ENCODE data around the gene GALNT9. TPM values are rescaled to one million over a fixed set of nuclear protein-coding genes. Genes with fewer than 3 reads are reported as not detected.

The GALNT9 gene
- total RNA-seq, 1 donor from 2014 or later: 2.1 TPM

DNA sequence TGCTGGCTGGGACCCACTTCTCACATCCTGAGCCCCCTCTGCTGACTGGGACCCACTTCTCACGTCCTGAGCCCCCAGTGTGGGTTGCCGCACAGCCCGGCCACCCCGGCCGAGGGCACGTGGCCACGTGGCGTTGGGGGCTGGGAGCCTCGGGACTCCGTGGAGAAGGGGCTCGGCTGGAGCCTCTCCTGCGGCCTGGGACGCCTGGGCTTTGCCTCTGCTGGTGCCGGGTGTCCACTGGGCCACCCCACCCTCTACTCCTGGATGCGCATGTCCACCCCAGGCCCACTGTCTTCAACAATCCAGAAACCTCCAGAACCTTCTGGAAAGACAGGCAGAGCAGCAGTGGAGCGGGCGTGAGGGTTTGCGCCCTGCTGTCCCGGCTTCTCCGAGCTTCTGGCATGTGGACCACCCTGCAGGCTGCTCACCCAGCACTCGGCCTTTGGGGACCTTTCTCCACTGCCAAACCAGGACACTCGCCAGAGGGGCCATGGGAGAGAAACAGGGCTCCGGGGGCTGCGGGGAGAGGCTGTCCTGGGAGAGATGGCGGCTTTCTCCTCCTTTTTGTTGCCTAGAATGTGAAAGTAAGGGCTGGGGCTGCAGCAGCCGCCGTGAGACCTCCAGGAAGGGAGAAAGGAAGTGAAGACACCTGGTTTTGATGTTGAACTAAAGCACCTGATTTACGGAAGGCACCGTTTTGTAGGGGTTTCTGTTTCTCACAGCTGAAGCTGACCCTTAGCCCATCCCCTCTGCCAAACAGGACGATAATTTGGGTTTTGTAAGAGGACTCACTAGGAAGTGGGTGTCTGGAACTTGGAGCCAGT lies 155.2 kb downstream of the GALNT9 start:
- H2AFZ ChIP-seq (ENCODE audit: low read depth, low read length): no peak overlapping the region
- H3K4me1 ChIP-seq (ENCODE audit: insufficient read depth, low read length): peaks cover 10% of the 10 kb centered on the region
- no peak for FAIRE-seq
- Mint-ChIP-seq H3K4me3 (ENCODE audit: unreplicated experiment) (no peak overlapping the region), H3K27me3 (ENCODE audit: low read depth, unreplicated experiment) (peaks cover 51% of the 10 kb centered on the region), H3K4me1 (ENCODE audit: low read depth, unreplicated experiment) (peaks cover 3% of the 10 kb centered on the region), H3K27ac (ENCODE audit: unreplicated experiment) (no peak overlapping the region), H3K36me3 (ENCODE audit: low read depth, unreplicated experiment) (no peaks in the 10 kb centered on the region), H3K9me3 (ENCODE audit: unreplicated experiment) (no peaks in the 10 kb centered on the region)
- no peak overlapping the region for H3K4me2 ChIP-seq (ENCODE audit: low read length)
- H3K36me3 ChIP-seq (ENCODE audit: insufficient read depth, low read length): no peaks in the 10 kb centered on the region
- DNase-seq (ENCODE audit: low read depth): no peak
- no peak overlapping the region for H3K27ac ChIP-seq (ENCODE audit: low read depth, low read length)
- H3K79me2 ChIP-seq (ENCODE audit: insufficient read depth, low read length): no peaks in the 10 kb centered on the region
- H4K20me1 ChIP-seq (ENCODE audit: insufficient read depth, low read length): no peaks in the 10 kb centered on the region
- H3K9me3 ChIP-seq (ENCODE audit: insufficient read depth, low read depth, low read length): no peaks in the 10 kb centered on the region
- H3K27me3 ChIP-seq (ENCODE audit: insufficient read depth, low read length): peaks cover 20% of the 10 kb centered on the region
- no peak overlapping the region for H3K4me3 ChIP-seq (ENCODE audit: insufficient read depth, low read depth, low read length)
- TF ChIP-seq, protein P1, sequence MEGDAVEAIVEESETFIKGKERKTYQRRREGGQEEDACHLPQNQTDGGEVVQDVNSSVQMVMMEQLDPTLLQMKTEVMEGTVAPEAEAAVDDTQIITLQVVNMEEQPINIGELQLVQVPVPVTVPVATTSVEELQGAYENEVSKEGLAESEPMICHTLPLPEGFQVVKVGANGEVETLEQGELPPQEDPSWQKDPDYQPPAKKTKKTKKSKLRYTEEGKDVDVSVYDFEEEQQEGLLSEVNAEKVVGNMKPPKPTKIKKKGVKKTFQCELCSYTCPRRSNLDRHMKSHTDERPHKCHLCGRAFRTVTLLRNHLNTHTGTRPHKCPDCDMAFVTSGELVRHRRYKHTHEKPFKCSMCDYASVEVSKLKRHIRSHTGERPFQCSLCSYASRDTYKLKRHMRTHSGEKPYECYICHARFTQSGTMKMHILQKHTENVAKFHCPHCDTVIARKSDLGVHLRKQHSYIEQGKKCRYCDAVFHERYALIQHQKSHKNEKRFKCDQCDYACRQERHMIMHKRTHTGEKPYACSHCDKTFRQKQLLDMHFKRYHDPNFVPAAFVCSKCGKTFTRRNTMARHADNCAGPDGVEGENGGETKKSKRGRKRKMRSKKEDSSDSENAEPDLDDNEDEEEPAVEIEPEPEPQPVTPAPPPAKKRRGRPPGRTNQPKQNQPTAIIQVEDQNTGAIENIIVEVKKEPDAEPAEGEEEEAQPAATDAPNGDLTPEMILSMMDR (IDR thresholded peaks at IDR 0.05; ENCODE audit: insufficient read depth, low read depth, low read length): no peak
- no peak for TF ChIP-seq EZH2 (IDR thresholded peaks at IDR 0.05; ENCODE audit: insufficient read depth, low read length)
- no peak overlapping the region for H3K9ac ChIP-seq (ENCODE audit: low read length)

DNA sequence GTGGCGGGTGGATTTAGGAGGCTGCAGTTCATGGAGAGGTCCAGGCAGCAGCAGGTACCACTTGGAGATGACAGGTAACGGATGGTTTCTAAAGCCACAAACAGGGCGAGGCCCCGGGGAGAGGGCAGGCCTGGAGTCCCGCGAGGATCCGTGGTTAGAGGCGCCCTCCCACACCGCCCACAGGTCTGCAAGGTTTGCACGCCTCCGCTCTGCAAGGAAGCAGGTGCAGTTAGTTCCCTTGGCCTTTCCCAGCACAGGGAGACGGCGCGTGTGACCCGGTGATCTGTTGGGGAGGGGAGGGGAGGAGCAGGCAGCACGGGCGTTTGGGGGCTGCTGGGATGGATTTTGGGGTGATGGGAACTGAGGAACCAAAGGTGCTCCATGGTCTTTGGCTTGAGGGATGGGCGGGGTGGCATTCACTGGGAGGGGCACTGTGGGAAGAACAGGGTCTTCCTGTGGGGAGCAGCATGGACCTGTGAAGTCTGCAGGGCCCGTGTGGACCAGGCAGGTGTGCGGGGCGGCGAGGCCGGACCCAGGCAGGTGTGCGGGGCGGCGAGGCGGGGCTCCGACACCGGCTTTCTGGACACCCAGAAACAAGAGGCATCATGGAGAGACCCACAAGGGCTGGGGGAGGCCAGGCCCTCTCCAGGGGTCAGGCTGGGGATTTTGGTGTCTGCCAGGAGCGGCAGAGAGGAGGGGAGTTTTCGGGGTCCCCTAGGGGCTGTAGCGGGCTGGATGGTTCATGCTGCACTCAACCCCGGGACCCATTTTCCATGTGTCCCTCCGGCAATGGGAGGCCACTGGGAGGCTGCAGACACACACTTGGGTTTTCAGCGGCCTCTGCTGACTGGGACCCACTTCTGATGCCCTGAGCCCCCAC lies 156.0 kb downstream of the GALNT9 start:
- DNase-seq (ENCODE audit: low read depth) (no peak), FAIRE-seq (no peak)
- Mint-ChIP-seq H3K9me3 (ENCODE audit: unreplicated experiment) (no peaks in the 10 kb centered on the region), H3K27ac (ENCODE audit: unreplicated experiment) (peak overlapping the region; percentile 58), H3K4me3 (ENCODE audit: unreplicated experiment) (no peak overlapping the region), H3K4me1 (ENCODE audit: low read depth, unreplicated experiment) (peaks cover 3% of the 10 kb centered on the region), H3K36me3 (ENCODE audit: low read depth, unreplicated experiment) (no peaks in the 10 kb centered on the region), H3K27me3 (ENCODE audit: low read depth, unreplicated experiment) (peaks cover 42% of the 10 kb centered on the region)
- Histone ChIP-seq H3K9ac (ENCODE audit: low read length) (no peak overlapping the region), H3K4me1 (ENCODE audit: insufficient read depth, low read length) (peaks cover 10% of the 10 kb centered on the region), H2AFZ (ENCODE audit: low read depth, low read length) (no peak overlapping the region), H3K27ac (ENCODE audit: low read depth, low read length) (no peak overlapping the region), H4K20me1 (ENCODE audit: insufficient read depth, low read length) (no peaks in the 10 kb centered on the region), H3K79me2 (ENCODE audit: insufficient read depth, low read length) (no peaks in the 10 kb centered on the region), H3K4me3 (ENCODE audit: insufficient read depth, low read depth, low read length) (no peak overlapping the region), H3K9me3 (ENCODE audit: insufficient read depth, low read depth, low read length) (no peaks in the 10 kb centered on the region), H3K4me2 (ENCODE audit: low read length) (no peak overlapping the region), H3K36me3 (ENCODE audit: insufficient read depth, low read length) (no peaks in the 10 kb centered on the region), H3K27me3 (ENCODE audit: insufficient read depth, low read length) (peaks cover 12% of the 10 kb centered on the region)
- no peak for TF ChIP-seq EZH2 (IDR thresholded peaks at IDR 0.05; ENCODE audit: insufficient read depth, low read length)
- TF ChIP-seq, protein P1 (IDR thresholded peaks at IDR 0.05; ENCODE audit: insufficient read depth, low read depth, low read length): no peak

Data from astrocyte (in vitro differentiated cells and primary cell).